Epithelial cell of proximal tubule (primary cell): Measurements from ENCODE around the gene MAMSTR. TPM values are rescaled to one million over a fixed set of nuclear protein-coding genes. Genes with fewer than 3 reads are reported as not detected.

Source experiments
- DNase-seq: peaks from one replicate; pipeline ENCODE4 v3.0.0-alpha.2; 2011; ENCODE audit warnings: low read depth
- H3K4me3 ChIP-seq: 2 replicates; pipeline ENCODE4 v1.5.1; 2011; ENCODE audit warnings: low read depth, mild to moderate bottlenecking, low read length
- total RNA-seq: library from RNA; depleted of rRNA; stranded (reverse); fragments of >200 nt; gene quantifications from 2 replicates; pipeline ENCODE4 v1.2.3, GENCODE V29; 2015
- TF ChIP-seq, protein P1 (sequence below): conservative IDR thresholded peaks from 2 replicates; pipeline ENCODE4 v1.5.1; 2012; ENCODE audit warnings: low read depth, mild to moderate bottlenecking, low read length

The MAMSTR gene
- total RNA-seq, 1 donor from 2014 or later, result 1.5 TPM

DNA sequence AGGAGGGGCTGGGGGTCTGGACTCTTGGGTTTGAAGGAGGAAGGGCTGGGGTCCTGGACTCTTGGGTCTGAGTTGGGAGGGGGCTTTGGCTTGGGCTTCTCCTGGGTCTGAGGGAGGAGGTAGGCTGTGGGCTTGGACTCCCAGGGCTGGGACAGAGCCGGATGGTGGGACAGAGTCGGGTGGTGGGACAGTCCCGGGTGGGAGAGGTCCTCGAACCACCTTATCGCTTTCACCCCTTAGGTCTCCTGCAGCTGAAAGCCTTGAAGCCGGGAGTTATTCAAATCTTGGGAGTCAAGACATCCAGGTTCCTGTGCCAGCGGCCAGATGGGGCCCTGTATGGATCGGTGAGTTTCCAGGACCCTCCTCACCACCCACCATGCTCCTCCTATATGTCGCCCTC lies 37.2 kb upstream of the MAMSTR start:
- TF ChIP-seq, protein P1, sequence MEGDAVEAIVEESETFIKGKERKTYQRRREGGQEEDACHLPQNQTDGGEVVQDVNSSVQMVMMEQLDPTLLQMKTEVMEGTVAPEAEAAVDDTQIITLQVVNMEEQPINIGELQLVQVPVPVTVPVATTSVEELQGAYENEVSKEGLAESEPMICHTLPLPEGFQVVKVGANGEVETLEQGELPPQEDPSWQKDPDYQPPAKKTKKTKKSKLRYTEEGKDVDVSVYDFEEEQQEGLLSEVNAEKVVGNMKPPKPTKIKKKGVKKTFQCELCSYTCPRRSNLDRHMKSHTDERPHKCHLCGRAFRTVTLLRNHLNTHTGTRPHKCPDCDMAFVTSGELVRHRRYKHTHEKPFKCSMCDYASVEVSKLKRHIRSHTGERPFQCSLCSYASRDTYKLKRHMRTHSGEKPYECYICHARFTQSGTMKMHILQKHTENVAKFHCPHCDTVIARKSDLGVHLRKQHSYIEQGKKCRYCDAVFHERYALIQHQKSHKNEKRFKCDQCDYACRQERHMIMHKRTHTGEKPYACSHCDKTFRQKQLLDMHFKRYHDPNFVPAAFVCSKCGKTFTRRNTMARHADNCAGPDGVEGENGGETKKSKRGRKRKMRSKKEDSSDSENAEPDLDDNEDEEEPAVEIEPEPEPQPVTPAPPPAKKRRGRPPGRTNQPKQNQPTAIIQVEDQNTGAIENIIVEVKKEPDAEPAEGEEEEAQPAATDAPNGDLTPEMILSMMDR, result no peak
- H3K4me3 ChIP-seq, result no peak overlapping the region
- DNase-seq, result no peak

DNA sequence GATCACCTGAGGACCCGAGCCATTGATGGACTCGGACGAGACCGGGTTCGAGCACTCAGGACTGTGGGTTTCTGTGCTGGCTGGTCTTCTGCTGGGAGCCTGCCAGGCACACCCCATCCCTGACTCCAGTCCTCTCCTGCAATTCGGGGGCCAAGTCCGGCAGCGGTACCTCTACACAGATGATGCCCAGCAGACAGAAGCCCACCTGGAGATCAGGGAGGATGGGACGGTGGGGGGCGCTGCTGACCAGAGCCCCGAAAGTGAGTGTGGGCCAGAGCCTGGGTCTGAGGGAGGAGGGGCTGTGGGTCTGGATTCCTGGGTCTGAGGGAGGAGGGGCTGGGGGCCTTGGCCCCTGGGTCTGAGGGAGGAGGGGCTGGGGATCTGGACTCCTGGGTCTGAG lies 36.7 kb upstream of the MAMSTR start:
- H3K4me3 ChIP-seq, result no peak overlapping the region
- no peak for DNase-seq
- TF ChIP-seq, protein P1, result no peak

DNA sequence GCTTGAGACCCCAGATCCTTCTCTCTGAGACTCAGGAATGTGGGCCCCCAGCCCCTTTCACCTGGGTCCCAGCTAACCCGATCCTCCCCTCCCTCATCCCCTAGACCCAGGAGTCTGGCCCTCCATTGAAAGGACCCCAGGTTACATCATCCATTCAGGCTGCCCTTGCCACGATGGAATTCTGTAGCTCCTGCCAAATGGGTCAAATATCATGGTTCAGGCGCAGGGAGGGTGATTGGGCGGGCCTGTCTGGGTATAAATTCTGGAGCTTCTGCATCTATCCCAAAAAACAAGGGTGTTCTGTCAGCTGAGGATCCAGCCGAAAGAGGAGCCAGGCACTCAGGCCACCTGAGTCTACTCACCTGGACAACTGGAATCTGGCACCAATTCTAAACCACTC lies 36.3 kb upstream of the MAMSTR start:
- H3K4me3 ChIP-seq, result no peak overlapping the region
- DNase-seq, result no peak
- TF ChIP-seq, protein P1, result no peak

DNA sequence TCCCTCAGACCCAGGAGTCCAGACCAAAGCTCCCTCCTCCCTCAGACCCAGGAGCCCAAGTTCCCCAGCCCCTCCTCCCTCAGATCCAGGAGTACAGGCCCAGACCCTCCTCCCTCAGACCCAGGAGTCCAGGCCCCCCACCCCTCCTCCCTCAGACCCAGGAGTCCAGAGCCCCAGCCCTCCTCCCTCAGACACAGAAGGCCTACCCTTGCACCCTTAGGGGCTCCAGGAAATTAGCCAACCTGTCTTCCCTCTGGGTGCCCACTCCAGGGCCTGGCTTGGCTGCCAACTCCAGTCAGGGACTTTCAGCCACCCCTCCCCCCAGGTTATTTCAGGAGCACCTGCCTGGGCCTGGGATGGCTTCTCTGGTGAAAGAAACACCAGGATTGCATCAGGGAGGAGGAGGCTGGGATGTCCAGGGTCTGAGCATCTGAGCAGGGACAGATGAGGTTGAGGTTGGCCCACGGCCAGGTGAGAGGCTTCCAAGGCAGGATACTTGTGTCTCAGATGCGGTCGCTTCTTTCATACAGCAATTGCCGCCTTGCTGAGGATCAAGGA lies 35.6 kb upstream of the MAMSTR start, which contains the start of gene FGF21:
TSS of gene FGF21 (plus strand) at position 441 of the 558 bp plus-strand sequence. CDS start 713 bp downstream, outside the sequence.
- TF ChIP-seq, protein P1, result no peak
- H3K4me3 ChIP-seq, result no peak within 1 kb of the TSS
- no peak for DNase-seq

DNA sequence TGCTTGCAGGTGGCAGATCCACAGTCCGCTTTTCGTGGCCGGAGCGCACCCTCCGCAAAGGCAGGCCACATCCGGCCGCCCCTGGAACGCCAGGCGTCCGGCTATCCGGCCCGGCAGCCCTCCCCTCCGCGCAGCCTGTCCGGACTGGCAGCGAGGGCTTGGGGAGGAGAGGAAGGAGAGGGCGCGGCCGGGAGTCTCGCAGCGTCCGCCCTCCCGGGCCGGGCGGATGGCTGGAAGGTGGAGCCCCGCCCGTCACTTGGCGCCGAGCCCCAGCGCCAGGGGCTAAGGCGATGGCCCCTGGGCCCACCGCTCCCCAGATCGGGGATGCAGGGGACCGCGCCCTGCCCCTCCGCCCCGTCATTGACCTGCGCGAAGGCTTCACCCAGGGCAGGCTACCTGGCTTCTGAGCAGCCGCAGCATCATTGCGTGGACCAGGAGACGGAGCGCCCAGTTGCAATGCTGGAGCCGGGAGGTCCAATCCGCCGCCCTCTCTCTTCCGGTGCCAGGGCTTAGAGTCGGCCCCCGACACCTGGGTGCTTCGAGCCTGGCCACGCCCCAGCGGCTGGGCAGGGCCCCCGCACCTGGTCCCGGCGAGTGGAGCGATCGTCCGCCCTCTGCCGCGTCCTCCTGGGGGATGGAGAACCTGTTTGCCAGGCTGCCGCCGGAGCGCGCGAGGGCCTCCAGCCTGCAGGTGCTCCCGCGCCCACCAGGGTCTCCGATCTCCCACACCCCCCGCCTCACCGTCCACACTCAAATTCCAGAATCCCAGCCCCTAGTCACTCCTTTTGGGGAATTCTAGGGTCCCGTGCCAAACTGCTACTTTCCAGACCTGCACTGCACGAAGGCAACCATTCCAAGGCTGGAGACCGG lies 33.2 kb upstream of the MAMSTR start, which contains the start of gene FUT1:
TSS of gene FUT1 (minus strand) at position 146 of the 870 bp plus-strand sequence. CDS start 1,360 bp downstream, outside the sequence.
- TF ChIP-seq, protein P1, result no peak
- no peak for DNase-seq
- H3K4me3 ChIP-seq, result peak within 1 kb of the TSS; percentile 35

DNA sequence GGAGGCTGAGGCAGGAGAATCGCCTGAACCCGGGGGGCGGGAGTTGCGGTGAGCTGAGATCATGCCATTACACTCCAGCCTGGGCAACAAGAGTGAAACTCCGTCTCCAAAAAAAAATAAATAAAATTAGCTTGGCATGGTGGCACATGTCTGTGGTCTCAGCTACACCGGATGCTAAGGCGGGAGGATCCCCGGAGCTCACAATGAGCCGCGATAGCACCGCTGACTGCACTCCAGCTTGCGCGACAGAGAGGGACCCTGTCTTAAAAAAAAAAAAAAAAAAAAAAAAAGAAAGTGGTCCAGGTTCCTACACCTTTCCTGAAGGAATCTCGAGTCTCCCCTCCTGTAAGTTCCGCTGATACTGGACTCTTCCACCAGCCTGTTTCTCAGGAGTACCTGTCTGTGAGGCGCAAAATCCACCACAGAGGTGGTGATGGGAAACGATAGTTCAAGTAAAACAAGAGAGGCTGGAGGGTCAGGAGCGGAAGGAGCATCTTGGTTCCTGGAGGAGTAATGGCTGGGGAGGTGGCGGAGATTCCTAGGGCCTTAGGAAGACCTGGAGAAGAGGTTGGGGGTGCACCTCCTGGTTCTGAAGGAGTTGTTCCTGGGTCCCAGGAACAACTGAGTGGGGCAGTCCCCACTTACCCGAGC lies 32.4 kb upstream of the MAMSTR start:
- no peak for DNase-seq
- TF ChIP-seq, protein P1, result no peak
- peak overlapping the region; percentile 35 for H3K4me3 ChIP-seq
